HG02970 (cell line): ENCODE results near the gene KAT6B.
A peak's percentile ranks its signal among the peaks of the same experiment; 100 is the strongest.

ENCODE experiments used
- ATAC-seq: cut with Tn5 transposase; IDR thresholded peaks from one replicate; pipeline ENCODE4 v1.9.1; 2021; ENCODE audit warnings: mild to moderate bottlenecking, moderate library complexity, moderate number of reproducible peaks; ENCODE audit not compliant: unreplicated experiment, low FRiP score

The KAT6B gene

DNA sequence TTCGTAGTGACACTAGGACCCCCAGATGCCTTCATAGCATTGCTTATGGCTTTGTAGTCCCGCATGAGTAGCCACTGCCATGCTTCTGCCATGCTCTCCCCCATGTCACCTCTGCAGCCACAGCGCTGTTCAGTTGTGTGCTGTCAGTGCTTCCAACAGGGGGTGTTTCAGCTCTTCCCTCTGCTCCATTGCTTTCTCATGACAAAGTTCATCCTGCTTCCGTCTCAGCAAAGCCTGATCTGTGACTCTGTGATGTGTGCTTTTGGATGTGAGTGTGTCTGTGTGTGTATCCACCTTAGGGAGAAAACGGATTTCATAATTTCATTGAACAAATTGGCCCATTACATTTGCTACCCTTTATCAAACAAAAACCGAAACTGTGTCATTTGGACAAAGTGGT lies 150.2 kb downstream of the KAT6B start:
- ATAC-seq = no peak

DNA sequence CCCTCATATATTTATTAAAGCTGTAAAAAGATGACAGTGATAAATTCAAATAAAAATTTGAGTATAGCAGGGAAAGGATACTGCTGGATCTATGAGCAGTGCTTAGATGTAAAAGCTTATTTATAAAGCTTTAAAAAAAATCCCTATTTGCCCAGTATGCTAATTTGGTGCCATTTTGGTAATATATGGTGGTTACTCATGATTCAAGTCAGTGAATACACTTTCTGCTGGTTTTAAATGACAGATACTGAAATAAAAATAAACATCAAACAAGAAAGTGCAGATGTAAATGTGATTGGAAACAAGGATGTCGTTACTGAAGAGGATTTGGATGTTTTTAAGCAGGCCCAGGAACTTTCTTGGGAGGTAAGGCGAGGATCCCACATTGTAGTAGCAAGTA lies 150.7 kb downstream of the KAT6B start:
- no peak for ATAC-seq

DNA sequence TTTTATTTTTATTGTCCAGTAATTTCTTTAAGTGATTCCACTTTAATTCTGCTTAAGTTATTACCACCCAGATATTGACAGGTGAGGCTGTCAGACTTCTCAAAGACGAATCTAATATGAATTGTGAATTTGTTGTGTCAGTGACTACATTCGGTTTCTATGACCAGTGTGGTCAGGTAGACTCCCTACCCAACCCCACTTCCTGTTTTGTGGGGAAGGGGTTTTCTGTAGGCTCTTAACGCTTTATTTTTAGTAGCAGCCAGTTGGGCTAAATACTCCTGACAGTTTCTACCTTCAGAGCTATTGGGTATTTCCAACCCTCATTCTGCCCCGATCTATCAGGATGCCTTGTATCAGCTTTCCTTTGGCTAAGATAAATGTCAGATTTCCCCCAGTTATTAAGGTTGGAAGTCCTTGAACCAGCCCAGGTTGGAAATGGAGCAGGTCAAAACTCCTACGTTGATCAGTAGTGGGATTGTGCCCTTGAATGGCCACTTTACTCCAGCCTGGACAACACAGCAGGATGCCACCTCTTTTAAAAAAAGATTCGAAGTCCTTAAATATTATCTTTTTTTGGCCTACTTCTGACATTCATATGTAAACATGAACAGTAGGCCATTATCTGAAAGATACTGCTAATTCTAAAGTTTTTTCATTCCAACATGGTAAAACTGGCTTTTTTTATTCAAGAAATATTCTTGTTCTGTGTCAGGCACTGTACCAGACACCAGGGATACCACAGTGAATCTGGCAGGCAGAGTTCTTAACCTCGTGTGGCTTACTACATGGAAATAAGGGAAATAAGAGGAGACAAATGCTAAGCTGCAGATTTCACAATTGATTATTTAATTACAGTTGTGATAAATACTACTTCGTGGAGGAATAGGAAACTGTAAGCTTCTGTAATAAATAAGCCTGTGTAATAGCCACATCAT lies 151.8 kb downstream of the KAT6B start:
- peak; percentile 75 for ATAC-seq

DNA sequence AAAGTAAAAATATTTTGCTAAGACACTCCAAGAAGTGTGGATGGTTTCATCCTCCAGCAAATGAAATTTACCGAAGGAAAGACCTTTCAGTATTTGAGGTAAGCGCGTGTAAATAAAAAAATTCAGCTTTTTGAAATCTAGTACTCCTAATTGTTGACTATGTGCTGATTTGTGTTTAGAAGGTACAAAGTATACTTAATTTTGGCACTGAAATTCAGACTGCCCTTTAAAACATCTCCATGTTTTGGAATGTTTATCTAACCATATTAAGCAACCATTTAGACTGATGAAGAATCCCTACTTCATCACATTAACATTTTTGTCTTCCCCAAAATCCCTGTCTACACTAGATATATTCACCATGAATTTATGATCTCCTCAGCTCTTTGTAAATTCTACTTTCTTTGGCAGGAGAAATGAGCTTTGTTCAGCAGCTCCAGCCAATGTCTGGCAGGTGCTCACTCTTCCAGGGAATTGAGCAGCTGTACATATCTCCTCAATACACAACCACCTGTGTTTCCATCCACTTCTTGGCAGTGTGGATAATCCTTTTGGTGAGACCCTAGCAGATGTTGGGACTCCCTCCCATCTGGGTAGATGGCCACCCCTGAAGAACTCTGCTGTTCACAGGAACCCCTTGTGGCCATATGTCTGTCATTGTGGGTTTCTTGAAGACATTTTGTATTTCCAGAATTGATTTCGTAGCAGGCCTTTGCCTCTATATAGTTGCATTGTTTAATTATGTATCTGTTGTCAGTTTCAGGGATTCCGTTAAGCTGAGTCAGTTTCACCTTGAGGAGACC lies 155.6 kb downstream of the KAT6B start:
- ATAC-seq = no peak

DNA sequence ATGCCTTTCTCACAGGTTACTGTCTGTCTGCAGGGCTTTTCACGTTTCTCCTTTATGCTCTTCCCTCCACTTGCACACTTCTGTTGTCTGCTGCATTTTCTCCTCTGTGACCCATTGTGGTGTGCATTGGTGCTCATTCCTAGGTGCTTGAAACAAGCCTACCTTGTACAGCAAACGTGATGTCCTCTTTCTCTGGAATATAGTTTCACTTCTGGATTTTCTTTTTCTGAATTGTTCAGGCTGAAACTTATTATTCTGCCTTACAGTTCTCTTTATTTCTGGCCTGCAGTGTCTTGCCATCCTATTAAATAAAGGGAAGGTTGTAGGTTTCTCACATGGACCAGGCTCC lies 156.2 kb downstream of the KAT6B start:
- ATAC-seq = no peak

DNA sequence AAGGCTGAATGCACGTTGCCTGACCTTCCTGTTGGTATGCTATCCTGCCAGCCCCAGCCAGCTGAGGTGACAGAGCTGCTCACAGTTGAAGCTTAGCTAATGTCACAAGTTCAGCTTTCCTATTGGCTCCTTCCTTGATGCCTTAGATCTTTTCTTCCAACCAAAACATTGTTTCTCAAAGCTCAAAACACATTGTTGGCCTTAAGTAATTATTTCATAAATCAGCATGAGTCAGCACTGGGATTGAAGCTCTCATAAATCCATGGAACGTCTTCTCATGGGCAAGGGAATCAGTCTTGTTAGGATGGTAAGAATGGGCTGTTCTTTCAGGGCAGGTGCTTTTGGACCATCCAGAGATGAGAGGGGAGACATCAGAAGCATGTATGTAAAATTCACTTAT lies 157.0 kb downstream of the KAT6B start:
- ATAC-seq = no peak

DNA sequence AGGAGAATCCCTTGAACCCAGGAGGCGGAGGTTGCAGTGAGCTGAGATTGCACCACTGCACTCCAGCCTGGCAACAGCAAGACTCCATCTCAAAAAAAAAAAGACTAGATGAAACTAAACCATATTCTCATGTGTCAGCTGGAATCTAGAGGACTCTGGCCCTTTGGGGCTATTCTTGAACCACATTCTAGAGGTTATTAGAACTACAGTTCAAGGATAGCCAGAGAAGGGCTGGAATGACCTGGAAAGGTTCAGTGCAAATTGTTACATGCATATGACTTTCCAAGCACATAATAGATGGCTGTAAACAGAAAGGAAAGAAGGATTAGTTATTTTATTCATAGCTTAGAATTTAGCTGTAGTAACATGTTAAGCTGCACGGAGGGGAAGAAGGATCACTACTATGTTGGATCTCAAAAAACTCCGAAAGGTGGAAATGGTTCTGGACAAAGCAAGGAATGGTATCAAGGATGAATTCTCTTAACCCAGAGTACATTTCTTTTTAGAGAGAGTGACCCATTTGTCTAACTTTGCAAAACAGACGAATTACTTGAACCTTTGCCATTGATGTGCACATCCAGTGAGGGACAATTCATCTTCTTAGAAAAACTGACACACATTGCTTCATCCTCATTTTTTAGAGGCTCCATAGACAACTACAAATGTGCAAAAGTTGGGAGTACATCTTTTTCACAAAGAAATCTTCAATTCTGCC lies 161.1 kb downstream of the KAT6B start:
- no peak for ATAC-seq

DNA sequence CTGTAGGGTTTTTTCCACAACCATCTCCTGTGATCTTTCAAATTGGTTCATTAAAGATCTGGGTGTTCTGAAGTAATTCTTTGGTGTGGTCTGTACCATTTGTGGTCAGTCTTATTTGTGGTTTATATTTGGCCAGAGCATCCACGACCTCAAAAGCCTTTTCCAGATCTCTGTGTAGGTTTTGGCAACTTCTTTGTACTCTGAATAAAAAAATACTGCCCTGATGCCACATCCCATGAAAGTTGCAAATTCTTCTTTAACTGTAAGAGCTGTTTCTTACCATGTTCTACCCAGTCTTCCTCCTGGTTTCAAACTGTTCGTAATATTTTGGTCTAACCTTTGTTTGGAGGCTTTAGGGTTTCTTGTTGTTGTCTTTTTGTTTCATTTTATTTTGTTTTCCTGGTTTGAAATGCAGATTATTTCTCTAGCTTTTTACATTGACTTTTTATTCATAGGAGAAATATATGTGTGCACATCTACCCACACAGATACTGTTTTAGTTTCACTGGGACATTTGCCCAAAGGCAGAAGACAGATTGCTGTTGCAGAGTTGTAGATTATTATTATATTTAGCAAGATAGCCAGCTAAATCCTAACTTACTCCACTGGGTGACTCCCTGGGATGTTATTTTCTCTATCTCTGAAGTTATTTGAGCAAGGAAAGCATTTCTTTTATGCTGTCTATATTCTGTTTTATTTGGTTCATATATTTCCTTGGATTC lies 161.8 kb downstream of the KAT6B start:
- ATAC-seq = no peak

DNA sequence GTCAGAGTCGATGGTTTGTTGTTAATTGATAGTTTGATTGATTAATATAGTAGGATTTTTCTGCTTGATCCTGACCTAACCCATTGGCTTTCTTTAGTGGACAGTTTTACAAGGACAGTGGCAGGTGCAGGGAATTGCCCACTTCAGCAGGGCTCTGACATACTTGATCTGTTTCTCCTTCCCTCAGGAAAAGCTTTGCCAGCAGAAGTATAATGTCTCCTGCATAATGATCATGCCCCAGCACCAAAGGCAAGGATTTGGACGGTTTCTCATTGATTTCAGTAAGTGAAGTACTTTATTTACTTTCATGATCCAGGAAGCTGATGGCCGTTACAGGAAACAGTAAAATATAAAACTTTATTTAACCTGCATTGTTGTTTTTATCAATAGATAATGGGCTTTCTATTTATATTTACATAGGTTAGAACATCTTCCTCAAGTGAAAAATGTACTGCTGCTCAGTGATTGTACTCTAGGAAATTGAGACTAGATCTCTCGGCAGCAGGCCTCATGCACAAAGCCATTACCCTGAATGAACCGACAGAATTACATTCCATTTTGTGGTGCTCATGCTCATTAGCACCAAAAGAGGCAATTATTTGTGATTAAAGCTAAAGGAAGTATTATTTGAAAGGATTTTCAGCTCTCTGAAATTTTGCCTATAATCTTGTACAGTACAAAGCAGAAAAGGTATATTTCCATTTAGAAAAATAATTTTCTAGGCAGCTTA lies 162.6 kb downstream of the KAT6B start:
- ATAC-seq = no peak

DNA sequence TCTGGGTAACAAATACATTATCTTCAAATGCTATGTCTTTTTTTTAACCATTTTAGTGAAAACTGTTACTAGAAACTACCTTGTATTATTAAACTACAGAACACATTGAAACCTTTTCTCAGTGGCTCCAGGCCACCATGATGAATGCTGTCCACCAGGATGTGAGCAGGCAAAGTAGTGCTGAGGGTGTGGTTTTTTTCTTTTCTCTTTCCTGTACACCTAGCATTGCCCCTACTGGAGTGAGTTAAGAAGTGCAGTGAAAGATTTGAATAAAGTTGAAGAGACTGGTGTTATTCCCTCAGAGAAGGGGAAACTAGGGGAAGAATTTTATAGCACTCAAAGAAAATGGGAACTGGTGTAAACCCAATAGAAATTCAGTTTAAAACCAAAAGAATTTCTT lies 165.0 kb downstream of the KAT6B start:
- ATAC-seq = no peak

DNA sequence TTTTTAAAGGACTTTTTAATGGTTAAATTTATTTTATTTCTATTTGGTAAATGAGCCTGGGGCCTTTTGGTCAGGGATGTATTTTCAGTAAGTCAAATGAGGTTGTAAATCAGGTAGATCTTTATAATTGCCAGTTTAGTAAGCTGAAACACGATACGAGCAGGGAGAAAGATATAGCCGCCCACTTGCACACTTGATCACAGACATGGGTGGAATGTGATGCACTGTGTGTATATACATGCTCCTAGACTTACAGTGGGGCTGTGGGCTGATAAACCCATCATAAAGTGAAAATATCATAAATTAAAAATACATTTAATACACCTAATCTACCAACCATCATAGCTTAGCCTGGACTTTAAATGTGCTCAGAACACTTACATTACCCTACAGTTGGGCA lies 165.7 kb downstream of the KAT6B start:
- no peak for ATAC-seq

DNA sequence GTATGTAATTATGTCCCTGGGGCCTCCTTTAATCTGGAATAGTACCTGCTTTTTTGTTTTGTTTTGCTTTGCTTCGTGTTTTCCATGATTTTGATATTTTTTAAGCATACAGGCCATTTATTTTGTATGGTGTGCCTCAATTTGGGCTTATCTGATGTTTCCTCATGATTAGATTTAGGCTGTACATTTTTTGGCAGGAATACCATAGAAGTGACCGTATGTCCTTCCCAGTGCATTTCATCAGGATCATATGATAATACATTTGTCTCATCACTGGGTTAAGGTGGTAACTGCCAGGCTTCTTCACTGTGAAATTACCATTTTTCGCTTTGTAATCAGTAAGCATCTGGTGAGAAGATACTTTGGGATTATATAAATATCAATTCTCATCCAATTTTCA lies 167.2 kb downstream of the KAT6B start:
- ATAC-seq = no peak

DNA sequence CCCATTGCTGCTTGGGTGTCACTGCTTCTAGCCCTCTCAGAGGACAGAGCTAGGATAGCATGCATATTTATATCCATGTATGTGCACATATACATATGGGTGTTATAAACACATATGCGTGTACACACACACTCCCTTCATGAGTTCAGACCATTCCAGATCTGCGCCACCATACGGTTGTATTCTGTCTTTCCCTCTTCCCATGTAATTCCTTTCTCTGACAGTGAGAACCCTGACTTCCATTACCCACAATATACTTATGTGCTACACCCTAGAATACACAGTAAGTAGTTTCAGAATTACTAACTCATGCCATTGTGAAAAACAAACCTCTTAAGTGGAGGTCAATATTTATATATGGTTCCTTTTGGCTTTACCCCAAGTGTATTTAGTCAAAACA lies 168.5 kb downstream of the KAT6B start:
- no peak for ATAC-seq

DNA sequence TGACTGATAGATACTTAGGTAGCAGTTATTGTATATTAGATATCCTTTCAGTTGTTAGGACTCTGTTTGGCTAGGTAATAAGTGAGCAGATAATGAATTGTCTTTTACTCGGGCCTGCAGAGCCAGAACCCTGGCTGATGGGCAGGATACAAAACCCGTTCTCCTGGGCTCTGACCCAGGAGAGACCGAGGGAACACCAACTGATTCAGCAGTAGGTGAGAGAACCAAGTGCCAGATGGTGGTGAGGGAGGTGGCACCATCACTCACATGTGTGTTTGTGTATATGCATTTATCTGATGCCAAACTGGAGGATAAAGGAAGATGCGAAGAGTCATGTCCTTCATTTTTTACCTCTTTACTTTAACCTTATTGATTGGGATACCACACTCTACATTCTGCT lies 169.4 kb downstream of the KAT6B start:
- no peak for ATAC-seq

DNA sequence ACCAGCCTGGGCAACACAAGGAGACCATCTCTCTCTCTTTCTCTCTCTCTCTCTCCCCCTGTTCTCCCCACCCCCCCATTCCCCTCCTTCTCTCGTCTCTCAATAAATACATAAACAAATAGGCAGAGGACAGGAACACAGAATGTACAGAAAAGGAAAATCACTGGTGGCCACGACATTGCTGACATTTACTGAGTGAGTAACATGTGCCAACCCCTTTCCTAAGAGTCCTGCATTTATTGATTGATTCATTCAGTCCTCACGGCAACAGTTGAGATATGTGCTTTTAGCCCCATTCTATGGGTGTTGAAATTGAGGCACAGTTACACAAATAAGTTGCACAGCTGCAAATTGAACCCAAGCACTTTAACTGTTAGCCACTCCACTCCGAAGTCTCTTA lies 170.8 kb downstream of the KAT6B start:
- ATAC-seq = no peak

DNA sequence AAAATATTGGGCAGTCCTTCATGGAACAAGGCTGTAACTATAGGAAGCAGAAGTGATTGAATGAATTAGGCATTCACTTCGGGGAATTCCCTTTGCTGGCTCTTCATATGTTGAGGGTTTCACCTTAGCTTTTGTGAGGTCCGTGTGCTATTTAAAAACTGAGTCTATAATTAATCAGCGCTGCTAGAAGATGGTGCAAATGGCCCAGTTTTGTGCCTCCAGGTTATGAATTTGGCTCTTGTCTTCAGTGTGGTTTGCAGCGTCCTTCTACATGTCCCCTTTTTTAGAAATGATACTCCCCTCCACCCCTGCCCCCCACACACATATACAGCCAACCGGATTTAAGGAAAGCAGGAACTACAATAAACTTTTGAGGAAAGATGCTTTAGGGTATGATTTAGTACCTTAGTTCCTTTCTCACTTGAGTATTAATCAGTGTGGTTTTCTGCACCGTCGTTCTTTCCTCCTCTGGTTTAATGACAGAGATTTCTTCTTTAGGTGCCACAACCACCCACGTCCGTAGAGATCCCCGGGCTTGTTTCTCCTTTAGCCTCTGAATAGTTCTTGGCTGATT lies 174.4 kb downstream of the KAT6B start:
- ATAC-seq = peak; percentile 58

DNA sequence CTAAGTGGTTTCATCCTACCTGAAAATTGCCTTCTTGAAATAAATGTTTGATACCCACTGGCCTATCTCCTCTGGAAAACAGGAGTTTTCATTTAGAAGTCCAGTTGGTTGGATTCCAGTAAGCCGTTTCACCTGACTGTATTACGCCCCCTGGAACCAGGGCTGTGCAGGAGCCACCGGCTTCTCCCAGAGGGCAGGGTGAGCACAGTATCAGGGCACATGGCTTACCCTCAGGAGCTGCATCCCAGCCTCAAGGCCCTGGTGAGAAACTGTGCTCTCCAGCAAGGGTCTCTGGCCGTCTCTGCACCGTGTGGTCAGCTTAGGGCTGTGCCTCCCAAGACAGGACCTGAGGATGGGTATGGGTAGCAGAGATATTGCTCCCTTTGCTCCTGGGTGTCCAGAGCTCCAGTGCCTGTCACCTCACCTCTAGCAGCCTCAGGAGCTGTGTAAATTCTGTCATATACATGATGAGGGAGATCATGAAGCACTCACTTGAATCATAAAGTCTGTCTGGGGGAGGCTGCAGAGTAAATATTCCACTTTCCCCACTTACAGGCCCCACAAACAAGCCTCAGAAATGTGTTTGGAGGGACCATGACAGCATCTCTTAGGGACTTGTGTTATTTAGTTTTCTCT lies 175.4 kb downstream of the KAT6B start:
- ATAC-seq = no peak

DNA sequence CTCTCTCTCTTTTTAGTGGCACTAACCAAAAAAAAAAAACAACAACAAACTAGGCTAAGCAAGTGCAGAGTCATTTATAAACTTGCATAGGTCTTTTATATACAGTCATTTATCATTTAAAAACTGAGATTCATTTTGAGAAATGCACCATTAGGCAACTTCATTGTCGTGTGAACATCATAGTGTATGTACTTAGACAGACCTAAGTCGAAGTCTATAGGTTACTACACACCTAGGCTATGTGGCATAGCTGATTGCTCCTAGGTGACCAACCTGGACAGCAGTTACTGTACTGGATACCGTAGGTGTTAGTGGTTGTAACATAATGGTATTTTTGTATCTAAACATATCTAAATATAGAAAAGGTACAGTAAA lies 175.9 kb downstream of the KAT6B start:
- no peak for ATAC-seq

DNA sequence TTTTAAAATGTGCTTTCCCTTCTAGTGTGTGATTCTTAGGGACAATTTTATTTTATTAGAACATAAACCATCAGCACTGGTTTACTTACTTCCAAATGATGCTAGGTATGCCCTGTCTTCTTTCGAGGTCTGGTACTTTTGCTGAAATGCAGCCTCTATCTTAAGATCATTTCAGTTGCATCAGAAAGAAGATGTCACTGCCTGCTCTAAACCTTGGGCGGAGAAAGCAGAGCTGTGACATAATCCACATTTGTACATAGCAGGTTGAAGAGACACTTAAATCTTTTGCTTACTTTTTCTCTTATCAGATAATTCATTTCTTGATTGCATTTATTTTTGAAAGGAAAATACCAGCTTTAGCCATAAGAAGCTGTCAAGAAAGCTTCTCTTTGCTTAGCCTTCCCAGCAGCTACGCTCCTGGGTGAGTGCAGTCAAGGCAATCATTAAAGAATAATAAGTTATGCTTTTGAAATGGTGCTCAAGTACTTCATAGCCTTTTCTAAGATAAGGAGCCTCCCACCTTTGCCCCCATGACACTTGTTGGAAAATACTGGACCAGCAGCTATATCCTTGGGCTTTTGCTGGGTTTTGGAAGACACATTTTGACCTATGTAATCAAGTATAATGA lies 176.7 kb downstream of the KAT6B start:
- ATAC-seq = no peak
